ENCODE data around the gene REPIN1.

The REPIN1 gene

DNA sequence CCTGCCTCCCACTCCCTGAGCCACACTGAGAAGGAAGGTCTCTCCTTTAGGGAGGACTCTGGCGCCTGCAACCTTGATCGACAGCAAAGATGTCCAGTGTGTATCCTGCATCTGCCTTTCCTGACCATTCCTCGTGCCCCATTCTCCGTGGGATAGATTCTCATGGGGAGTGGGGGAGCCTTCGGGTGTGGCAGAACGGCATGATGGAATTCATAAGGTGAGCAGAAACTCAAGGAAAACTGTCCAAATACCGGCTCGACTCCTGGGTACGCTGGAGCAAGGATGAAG, 26.6 kb upstream of the REPIN1 start:
- Histone ChIP-seq H3K27ac (ENCODE audit: extremely low read depth, low read depth, low read length) (no peak overlapping the region), H3K36me3 (ENCODE audit: control insufficient read depth in 2 of 2, insufficient read depth in 1 of 2, low read length in 2 of 2) (peaks cover 0 to 16% of the 10 kb centered on the region in 2 experiments; a peak in 1 of 3 replicates), H3K4me1 (ENCODE audit: control insufficient read depth, insufficient read depth, low read length) (no peaks in the 10 kb centered on the region), H3K9me3 (ENCODE audit: control insufficient read depth, insufficient read depth, low read depth, low read length) (no peaks in the 10 kb centered on the region), H3K4me3 (ENCODE audit: low read depth, low read length) (no peak overlapping the region)
- CTCF ChIA-PET, result no interaction called here
- POLR2A ChIA-PET, result no interaction called here
- TF ChIP-seq KLF8 (tag by site-specific recombination; IDR thresholded peaks at IDR 0.05) (no peak), ZNF629 (tag by site-specific recombination; IDR thresholded peaks at IDR 0.05) (no peak), ZSCAN30 (tag by site-specific recombination; IDR thresholded peaks at IDR 0.05) (no peak), ZNF664 (tag by site-specific recombination; IDR thresholded peaks at IDR 0.05) (no peak), ZSCAN16 (tag by site-specific recombination; IDR thresholded peaks at IDR 0.05) (no peak), SP2 (tag by site-specific recombination; IDR thresholded peaks at IDR 0.05) (no peak), BCL11B (tag by site-specific recombination; IDR thresholded peaks at IDR 0.05; ENCODE audit: low read depth) (no peak), ZNF837 (tag by site-specific recombination; IDR thresholded peaks at IDR 0.05) (no peak), ZNF211 (tag by site-specific recombination; IDR thresholded peaks at IDR 0.05; ENCODE audit: low read depth) (no peak), ZNF529 (tag by site-specific recombination; IDR thresholded peaks at IDR 0.05; ENCODE audit: insufficient replicate concordance) (no peak), CTCF (tag by site-specific recombination; IDR thresholded peaks at IDR 0.05) (no peak), ZIC2 (tag by site-specific recombination; IDR thresholded peaks at IDR 0.05) (no peak), ZNF239 (tag by site-specific recombination; IDR thresholded peaks at IDR 0.05) (no peak), ZXDB (tag by site-specific recombination; IDR thresholded peaks at IDR 0.05) (no peak), KLF10 (tag by site-specific recombination; IDR thresholded peaks at IDR 0.05) (no peak), PRDM10 (tag by site-specific recombination; IDR thresholded peaks at IDR 0.05) (no peak), OSR2 (tag by site-specific recombination; IDR thresholded peaks at IDR 0.05) (no peak)
- TF ChIP-seq, protein P1, sequence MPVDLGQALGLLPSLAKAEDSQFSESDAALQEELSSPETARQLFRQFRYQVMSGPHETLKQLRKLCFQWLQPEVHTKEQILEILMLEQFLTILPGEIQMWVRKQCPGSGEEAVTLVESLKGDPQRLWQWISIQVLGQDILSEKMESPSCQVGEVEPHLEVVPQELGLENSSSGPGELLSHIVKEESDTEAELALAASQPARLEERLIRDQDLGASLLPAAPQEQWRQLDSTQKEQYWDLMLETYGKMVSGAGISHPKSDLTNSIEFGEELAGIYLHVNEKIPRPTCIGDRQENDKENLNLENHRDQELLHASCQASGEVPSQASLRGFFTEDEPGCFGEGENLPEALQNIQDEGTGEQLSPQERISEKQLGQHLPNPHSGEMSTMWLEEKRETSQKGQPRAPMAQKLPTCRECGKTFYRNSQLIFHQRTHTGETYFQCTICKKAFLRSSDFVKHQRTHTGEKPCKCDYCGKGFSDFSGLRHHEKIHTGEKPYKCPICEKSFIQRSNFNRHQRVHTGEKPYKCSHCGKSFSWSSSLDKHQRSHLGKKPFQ (tag by site-specific recombination; IDR thresholded peaks at IDR 0.05), result no peak

- no peaks in the 10 kb centered on the region for H3K4me1 ChIP-seq (ENCODE audit: control insufficient read depth, insufficient read depth, low read length)
- H3K27ac ChIP-seq (ENCODE audit: extremely low read depth, low read depth, low read length), result no peak overlapping the region
- ChIA-PET CTCF (interaction anchor here (1.6 kb wide), 1 partner anchor 13 kb away, joined by 5 read pairs; no protein-coding TSS in a partner anchor), POLR2A (no interaction called here)
- peaks cover 0 to 4% of the 10 kb centered on the region in 2 experiments; a peak in 1 of 3 replicates for H3K36me3 ChIP-seq (ENCODE audit: control insufficient read depth in 2 of 2, insufficient read depth in 1 of 2, low read length in 2 of 2)
- no peak overlapping the region for H3K4me3 ChIP-seq (ENCODE audit: low read depth, low read length)
- H3K9me3 ChIP-seq (ENCODE audit: control insufficient read depth, insufficient read depth, low read depth, low read length), result no peaks in the 10 kb centered on the region
- TF ChIP-seq ZSCAN16 (tag by site-specific recombination; IDR thresholded peaks at IDR 0.05) (no peak), ZNF16 (tag by site-specific recombination; IDR thresholded peaks at IDR 0.05; ENCODE audit: low read depth) (no peak), GLIS1 (tag by site-specific recombination; IDR thresholded peaks at IDR 0.05) (no peak), EGR2 (tag by site-specific recombination; IDR thresholded peaks at IDR 0.05; ENCODE audit: low read depth) (no peak), ZNF645 (tag by site-specific recombination; IDR thresholded peaks at IDR 0.05) (no peak), ZNF473 (tag by site-specific recombination; IDR thresholded peaks at IDR 0.05) (no peak), SP3 (tag by site-specific recombination; IDR thresholded peaks at IDR 0.05) (no peak), ZNF362 (tag by site-specific recombination; IDR thresholded peaks at IDR 0.05) (no peak), ZNF785 (tag by site-specific recombination; IDR thresholded peaks at IDR 0.05) (no peak), ZNF664 (tag by site-specific recombination; IDR thresholded peaks at IDR 0.05) (no peak), IKZF3 (tag by site-specific recombination; IDR thresholded peaks at IDR 0.05) (no peak)
These were observed 25.4 kb upstream of the REPIN1 start for GRCh38 chr7:150343225-150343624.
